Brain microvascular endothelial cell (primary cell): Measurements from ENCODE around the gene EIF4G1.

Experiments
- DNase-seq: peaks from one replicate; pipeline ENCODE4 v3.0.0-alpha.2; 2020
- H3K27ac ChIP-seq: fragments of 250-450 bp; sonication (Bioruptor Pico); 2 replicates; pipeline ENCODE4 v1.5.1; 2020; ENCODE audit warnings: mild to moderate bottlenecking, moderate library complexity
- H3K27me3 ChIP-seq: fragments of 250-450 bp; sonication (Bioruptor Pico); replicated peaks from 2 replicates; pipeline ENCODE4 v1.5.1; 2020; ENCODE audit warnings: mild to moderate bottlenecking
- H3K36me3 ChIP-seq: fragments of 250-450 bp; sonication (Bioruptor Pico); replicated peaks from 2 replicates; pipeline ENCODE4 v1.5.1; 2020; ENCODE audit warnings: mild to moderate bottlenecking
- H3K4me3 ChIP-seq: 2 replicates; pipeline ENCODE4 v1.5.1; 2011; ENCODE audit warnings: low read depth, mild to moderate bottlenecking, control low read depth, low read length, moderate library complexity
- CTCF ChIP-seq: IDR thresholded peaks from 2 replicates; pipeline ENCODE4 v1.5.1; 2011; ENCODE audit warnings: low read depth, mild to moderate bottlenecking, moderate library complexity, low read length, control low read depth, inconsistent platforms; ENCODE audit errors: missing control alignments
- in situ Hi-C: cut with HindIII; loops from 2 replicates; pipeline ENCODE4 v1.10.0; 2017; ENCODE audit warnings: low sequenced_read_pairs, low pct_ligation_motif_present

The EIF4G1 gene

DNA sequence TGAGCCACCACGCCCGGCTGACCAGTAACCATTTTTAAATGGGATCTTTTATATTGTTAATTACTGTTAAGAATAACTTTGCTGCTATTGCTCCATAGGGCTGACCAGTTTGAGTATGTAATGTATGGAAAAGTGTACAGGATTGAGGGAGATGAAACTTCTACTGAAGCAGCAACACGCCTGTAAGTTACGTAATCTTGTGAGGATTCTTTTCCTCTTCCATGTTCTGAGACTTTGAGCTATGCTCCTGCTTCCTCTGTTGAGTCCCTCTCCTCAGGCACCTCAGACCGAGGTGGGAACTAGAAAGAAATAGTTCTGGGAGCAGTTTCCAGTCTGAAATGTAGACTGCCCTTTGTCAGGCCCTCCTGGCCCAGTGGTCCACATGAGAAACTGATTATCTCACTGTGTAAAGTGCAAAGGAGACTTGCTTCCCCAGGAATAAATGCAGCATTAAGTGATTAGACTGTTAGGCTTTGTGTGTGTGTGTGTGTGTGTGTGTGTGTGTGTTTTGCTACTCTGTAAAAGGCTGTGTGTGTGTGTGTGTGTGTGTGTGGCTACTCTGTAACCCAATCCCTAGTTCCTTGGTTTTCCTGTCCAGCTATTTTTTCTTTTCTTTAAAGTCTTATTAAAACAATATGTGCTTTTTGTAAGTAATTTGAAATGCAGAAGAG is 52.3 kb downstream of the EIF4G1 start:
- no peak for DNase-seq
- no peak overlapping the region for H3K4me3 ChIP-seq
- in situ Hi-C loops, result loop anchor here (25.0 kb wide), 1 partner anchor 171 kb away; no protein-coding TSS in a partner anchor
- H3K27me3 ChIP-seq, result no peaks in the 10 kb centered on the region
- peaks cover 22% of the 10 kb centered on the region for H3K36me3 ChIP-seq
- no peak for TF ChIP-seq CTCF
- H3K27ac ChIP-seq, result no peak overlapping the region

- Histone ChIP-seq H3K4me3 (no peak overlapping the region), H3K27ac (no peak overlapping the region), H3K27me3 (no peaks in the 10 kb centered on the region), H3K36me3 (peaks cover 22% of the 10 kb centered on the region)
- DNase-seq, result no peak
- TF ChIP-seq CTCF, result no peak
- in situ Hi-C loops, result loop anchor here (25.0 kb wide), 1 partner anchor 169 kb away; no protein-coding TSS in a partner anchor
Measured at GRCh38 chr3:184368116-184368515, 53.7 kb downstream of the EIF4G1 start.

- Histone ChIP-seq H3K27ac (peak overlapping the region; percentile 39), H3K4me3 (no peak overlapping the region), H3K36me3 (peaks cover 22% of the 10 kb centered on the region), H3K27me3 (no peaks in the 10 kb centered on the region)
- no peak for TF ChIP-seq CTCF
- in situ Hi-C loops, result loop anchor here (25.0 kb wide), 1 partner anchor 169 kb away; no protein-coding TSS in a partner anchor
- peak; percentile 52 for DNase-seq
Measured at GRCh38 chr3:184368586-184369183, 54.3 kb downstream of the EIF4G1 start.

GRCh38 chr3:184371570-184372018 is 57.2 kb downstream of the EIF4G1 start:
- Histone ChIP-seq H3K4me3 (no peak overlapping the region), H3K27ac (no peak overlapping the region), H3K36me3 (peaks cover 18% of the 10 kb centered on the region), H3K27me3 (peaks cover 9% of the 10 kb centered on the region)
- peak; percentile 99 for TF ChIP-seq CTCF
- in situ Hi-C loops, result loop anchor here (25.0 kb wide), 1 partner anchor 166 kb away; no protein-coding TSS in a partner anchor
- DNase-seq, result peak; percentile 76

DNA sequence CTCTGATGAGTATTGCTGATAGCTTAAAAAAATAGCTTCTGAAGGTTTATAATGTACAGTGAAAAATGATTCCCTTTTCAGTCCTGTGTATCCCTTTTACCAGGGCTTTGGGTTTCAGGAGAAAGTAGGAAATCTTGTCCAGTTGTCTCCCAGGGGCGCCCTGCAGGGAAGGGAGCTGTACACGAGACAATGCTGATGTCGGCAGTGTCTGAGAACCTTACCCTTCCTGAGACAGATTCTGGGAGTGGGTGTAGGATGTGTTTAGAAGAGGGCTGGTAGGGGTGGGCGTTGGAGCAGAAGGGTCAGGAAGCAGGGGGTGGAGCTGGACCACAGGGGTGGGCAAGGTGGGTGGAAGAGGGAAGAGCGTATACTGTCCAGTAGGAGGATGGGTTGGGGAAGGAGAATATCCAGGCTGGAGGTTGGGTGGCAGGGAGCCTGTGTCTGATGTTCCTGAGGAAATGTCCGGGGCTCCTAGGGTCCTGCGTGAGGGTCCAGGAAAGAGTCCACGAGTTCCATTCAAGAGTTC is 58.0 kb downstream of the EIF4G1 start:
- Histone ChIP-seq H3K27me3 (peaks cover 9% of the 10 kb centered on the region), H3K36me3 (peaks cover 13% of the 10 kb centered on the region), H3K4me3 (no peak overlapping the region), H3K27ac (no peak overlapping the region)
- no peak for DNase-seq
- TF ChIP-seq CTCF, result no peak
- in situ Hi-C loops, result loop anchor here (25.0 kb wide), 1 partner anchor 165 kb away; no protein-coding TSS in a partner anchor
